H1 (cell line): ENCODE data around the gene TMEM106A. TPM values are rescaled to one million over a fixed set of nuclear protein-coding genes. Genes with fewer than 3 reads are reported as not detected.

Experiments
- CEBPB ChIP-seq: IDR thresholded peaks from 2 replicates; pipeline ENCODE4 v1.6.1; 2012; ENCODE audit warnings: low read depth, low read length
- CREB1 ChIP-seq: IDR thresholded peaks from 2 replicates; pipeline ENCODE4 v1.6.1; 2012; ENCODE audit warnings: inconsistent platforms
- polyA plus RNA-seq, 7 experiments: library from polyadenylated mRNA; depleted of rRNA in 3 of 7; stranded (reverse) in 5 of 7; unstranded in 2 of 7; fragments of >200 nt in 5 of 7; fragments of 200-250 nt in 2 of 7; gene quantifications; 1 replicate in 5 of 7; 2 replicates in 1 of 7; 4 replicates in 1 of 7; pipeline versions ENCODE4 v1.2.1 to v1.2.3, GENCODE V29; 2011 to 2013; ENCODE audit warnings: missing spikeins in 2 of 7, mixed read lengths in 2 of 7
- total RNA-seq: library from RNA; stranded (reverse); fragmentation: NEBNext Ultra II Directional; extraction: Animal tissue kit (Norgen Biotek cat#: 25700); gene quantifications from 2 replicates; pipeline ENCODE4 v1.2.1, GENCODE V29; 2021
- TF ChIP-seq, protein P1 (sequence below), 3 experiments: IDR thresholded peaks; 1 replicate in 2 of 3; 2 replicates in 1 of 3; pipeline versions ENCODE4 v1.5.1 to v1.6.1; 2011; ENCODE audit warnings: low read length in 3 of 3, mild to moderate bottlenecking in 3 of 3, inconsistent platforms in 2 of 3, low read depth in 1 of 3, moderate library complexity in 1 of 3; ENCODE audit not compliant: insufficient read depth in 1 of 3; ENCODE audit errors: control extremely low read depth in 1 of 3
- TF ChIP-seq, protein P2 (sequence below): fragments of 300-600 bp; sonication (generic); IDR thresholded peaks from 2 replicates; pipeline ENCODE4 v1.7.1; 2012; ENCODE audit warnings: low read length, moderate library complexity, mild to moderate bottlenecking, inconsistent platforms; ENCODE audit not compliant: insufficient replicate concordance

Gene TMEM106A
- total and polyA plus RNA-seq, 2 of the 8 experiments (the other 6 are each of a cell fraction or from before 2014, with no cell fraction given): 3.2 to 5.4 TPM

DNA sequence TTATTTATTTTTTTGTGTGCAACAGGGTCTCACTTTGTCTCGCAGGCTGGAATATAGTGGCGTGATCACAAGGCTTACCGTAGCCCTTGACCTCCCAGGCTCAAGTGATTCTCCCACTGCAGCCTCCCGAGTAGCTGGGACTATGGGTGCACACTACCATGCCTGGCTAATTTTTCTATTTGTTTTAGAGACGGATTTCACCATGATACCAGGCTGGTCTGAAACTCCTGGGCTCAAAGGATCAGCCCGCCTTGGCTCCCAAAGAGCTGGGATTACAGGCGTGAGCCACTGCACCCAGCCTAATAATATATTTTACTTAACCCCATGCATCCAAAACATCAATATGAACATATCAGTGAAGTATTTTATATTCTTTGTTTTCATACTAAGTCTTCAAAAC is 14.7 kb downstream of the TMEM106A start (continued):
- TF ChIP-seq, protein P1, sequence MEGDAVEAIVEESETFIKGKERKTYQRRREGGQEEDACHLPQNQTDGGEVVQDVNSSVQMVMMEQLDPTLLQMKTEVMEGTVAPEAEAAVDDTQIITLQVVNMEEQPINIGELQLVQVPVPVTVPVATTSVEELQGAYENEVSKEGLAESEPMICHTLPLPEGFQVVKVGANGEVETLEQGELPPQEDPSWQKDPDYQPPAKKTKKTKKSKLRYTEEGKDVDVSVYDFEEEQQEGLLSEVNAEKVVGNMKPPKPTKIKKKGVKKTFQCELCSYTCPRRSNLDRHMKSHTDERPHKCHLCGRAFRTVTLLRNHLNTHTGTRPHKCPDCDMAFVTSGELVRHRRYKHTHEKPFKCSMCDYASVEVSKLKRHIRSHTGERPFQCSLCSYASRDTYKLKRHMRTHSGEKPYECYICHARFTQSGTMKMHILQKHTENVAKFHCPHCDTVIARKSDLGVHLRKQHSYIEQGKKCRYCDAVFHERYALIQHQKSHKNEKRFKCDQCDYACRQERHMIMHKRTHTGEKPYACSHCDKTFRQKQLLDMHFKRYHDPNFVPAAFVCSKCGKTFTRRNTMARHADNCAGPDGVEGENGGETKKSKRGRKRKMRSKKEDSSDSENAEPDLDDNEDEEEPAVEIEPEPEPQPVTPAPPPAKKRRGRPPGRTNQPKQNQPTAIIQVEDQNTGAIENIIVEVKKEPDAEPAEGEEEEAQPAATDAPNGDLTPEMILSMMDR (IDR thresholded peaks at IDR 0.05; ENCODE audit: control extremely low read depth in 1 of 3, insufficient read depth in 1 of 3, low read depth in 1 of 3, low read length in 3 of 3): no peak
- TF ChIP-seq CREB1: no peak
- TF ChIP-seq, protein P2, sequence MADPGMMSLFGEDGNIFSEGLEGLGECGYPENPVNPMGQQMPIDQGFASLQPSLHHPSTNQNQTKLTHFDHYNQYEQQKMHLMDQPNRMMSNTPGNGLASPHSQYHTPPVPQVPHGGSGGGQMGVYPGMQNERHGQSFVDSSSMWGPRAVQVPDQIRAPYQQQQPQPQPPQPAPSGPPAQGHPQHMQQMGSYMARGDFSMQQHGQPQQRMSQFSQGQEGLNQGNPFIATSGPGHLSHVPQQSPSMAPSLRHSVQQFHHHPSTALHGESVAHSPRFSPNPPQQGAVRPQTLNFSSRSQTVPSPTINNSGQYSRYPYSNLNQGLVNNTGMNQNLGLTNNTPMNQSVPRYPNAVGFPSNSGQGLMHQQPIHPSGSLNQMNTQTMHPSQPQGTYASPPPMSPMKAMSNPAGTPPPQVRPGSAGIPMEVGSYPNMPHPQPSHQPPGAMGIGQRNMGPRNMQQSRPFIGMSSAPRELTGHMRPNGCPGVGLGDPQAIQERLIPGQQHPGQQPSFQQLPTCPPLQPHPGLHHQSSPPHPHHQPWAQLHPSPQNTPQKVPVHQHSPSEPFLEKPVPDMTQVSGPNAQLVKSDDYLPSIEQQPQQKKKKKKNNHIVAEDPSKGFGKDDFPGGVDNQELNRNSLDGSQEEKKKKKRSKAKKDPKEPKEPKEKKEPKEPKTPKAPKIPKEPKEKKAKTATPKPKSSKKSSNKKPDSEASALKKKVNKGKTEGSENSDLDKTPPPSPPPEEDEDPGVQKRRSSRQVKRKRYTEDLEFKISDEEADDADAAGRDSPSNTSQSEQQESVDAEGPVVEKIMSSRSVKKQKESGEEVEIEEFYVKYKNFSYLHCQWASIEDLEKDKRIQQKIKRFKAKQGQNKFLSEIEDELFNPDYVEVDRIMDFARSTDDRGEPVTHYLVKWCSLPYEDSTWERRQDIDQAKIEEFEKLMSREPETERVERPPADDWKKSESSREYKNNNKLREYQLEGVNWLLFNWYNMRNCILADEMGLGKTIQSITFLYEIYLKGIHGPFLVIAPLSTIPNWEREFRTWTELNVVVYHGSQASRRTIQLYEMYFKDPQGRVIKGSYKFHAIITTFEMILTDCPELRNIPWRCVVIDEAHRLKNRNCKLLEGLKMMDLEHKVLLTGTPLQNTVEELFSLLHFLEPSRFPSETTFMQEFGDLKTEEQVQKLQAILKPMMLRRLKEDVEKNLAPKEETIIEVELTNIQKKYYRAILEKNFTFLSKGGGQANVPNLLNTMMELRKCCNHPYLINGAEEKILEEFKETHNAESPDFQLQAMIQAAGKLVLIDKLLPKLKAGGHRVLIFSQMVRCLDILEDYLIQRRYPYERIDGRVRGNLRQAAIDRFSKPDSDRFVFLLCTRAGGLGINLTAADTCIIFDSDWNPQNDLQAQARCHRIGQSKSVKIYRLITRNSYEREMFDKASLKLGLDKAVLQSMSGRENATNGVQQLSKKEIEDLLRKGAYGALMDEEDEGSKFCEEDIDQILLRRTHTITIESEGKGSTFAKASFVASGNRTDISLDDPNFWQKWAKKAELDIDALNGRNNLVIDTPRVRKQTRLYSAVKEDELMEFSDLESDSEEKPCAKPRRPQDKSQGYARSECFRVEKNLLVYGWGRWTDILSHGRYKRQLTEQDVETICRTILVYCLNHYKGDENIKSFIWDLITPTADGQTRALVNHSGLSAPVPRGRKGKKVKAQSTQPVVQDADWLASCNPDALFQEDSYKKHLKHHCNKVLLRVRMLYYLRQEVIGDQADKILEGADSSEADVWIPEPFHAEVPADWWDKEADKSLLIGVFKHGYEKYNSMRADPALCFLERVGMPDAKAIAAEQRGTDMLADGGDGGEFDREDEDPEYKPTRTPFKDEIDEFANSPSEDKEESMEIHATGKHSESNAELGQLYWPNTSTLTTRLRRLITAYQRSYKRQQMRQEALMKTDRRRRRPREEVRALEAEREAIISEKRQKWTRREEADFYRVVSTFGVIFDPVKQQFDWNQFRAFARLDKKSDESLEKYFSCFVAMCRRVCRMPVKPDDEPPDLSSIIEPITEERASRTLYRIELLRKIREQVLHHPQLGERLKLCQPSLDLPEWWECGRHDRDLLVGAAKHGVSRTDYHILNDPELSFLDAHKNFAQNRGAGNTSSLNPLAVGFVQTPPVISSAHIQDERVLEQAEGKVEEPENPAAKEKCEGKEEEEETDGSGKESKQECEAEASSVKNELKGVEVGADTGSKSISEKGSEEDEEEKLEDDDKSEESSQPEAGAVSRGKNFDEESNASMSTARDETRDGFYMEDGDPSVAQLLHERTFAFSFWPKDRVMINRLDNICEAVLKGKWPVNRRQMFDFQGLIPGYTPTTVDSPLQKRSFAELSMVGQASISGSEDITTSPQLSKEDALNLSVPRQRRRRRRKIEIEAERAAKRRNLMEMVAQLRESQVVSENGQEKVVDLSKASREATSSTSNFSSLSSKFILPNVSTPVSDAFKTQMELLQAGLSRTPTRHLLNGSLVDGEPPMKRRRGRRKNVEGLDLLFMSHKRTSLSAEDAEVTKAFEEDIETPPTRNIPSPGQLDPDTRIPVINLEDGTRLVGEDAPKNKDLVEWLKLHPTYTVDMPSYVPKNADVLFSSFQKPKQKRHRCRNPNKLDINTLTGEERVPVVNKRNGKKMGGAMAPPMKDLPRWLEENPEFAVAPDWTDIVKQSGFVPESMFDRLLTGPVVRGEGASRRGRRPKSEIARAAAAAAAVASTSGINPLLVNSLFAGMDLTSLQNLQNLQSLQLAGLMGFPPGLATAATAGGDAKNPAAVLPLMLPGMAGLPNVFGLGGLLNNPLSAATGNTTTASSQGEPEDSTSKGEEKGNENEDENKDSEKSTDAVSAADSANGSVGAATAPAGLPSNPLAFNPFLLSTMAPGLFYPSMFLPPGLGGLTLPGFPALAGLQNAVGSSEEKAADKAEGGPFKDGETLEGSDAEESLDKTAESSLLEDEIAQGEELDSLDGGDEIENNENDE: no peak
- no peak for TF ChIP-seq CEBPB
- TF ChIP-seq, all 59 proteins: peak for 0
